Bone marrow (tissue), 2 donors: Measurements from ENCODE around the gene CCL20.

Source experiments
- DNase-seq, 2 donors: peaks; one replicate each; lab custom pipeline; 2025; lab: John Stamatoyannopoulos, UW

The CCL20 gene

GRCh38 chr2:227802882-227803281, 10.8 kb upstream of the CCL20 start:
- no peak for DNase-seq

- no peak for DNase-seq
These were observed 8.7 kb upstream of the CCL20 start for GRCh38 chr2:227804975-227805374.

- no peak for DNase-seq
These were observed 8.1 kb upstream of the CCL20 start for GRCh38 chr2:227805578-227805977.

GRCh38 chr2:227808936-227809335, 4.7 kb upstream of the CCL20 start:
- no peak for DNase-seq

GRCh38 chr2:227812001-227812400, 1.6 kb upstream of the CCL20 start:
- no peak for DNase-seq

DNA sequence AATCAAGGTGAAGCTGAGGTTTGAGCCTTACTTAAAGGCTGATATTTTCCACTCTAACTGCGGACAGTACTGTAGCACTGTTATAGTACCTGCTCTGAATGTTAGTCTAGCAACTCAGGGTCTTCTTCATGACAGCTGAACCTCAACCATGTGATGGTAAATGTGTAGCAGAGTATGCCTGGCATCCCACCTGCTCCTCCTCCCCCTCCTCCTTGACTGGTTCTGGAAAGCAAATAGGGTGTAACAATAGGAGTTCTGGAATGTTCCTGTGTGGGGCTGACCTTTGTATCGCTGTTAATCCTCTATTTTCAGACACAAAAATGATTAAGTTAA, 447 bp upstream of the CCL20 start:
- no peak for DNase-seq

GRCh38 chr2:227815066-227815465, 1.4 kb downstream of the CCL20 start:
- no peak for DNase-seq

DNA sequence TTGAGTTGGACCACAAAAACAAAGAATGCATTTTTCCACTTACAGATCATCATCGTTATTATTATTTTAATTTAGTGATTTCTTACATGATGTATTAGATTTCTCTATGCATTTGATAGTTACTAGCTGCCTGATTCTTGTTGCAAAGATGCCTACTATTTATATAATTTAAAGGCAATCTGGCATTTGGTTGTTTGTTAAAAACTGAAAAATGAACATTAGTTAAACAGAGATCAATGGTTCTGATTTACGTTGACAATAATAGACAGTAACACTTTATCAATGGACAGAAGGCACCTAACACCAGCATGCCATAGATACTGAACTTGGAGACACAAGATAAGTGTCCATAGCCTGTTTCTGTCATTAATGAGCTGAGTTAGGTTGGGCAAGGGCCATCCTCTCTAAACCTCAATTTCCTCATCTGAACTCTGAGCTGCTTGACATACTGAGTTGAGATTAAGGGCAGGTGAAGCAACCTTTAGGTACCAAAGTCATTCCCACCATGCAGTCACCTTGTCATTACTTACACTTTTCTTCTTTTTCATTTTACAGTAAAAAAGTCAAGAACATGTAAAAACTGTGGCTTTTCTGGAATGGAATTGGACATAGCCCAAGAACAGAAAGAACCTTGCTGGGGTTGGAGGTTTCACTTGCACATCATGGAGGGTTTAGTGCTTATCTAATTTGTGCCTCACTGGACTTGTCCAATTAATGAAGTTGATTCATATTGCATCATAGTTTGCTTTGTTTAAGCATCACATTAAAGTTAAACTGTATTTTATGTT, 3.1 kb downstream of the CCL20 start:
- DNase-seq, result no peak

- DNase-seq, result no peak
These were observed 3.7 kb downstream of the CCL20 start for GRCh38 chr2:227817336-227817735.

- peak; percentile 1 to 19 for DNase-seq
These were observed 4.4 kb downstream of the CCL20 start for GRCh38 chr2:227817850-227818674.

DNA sequence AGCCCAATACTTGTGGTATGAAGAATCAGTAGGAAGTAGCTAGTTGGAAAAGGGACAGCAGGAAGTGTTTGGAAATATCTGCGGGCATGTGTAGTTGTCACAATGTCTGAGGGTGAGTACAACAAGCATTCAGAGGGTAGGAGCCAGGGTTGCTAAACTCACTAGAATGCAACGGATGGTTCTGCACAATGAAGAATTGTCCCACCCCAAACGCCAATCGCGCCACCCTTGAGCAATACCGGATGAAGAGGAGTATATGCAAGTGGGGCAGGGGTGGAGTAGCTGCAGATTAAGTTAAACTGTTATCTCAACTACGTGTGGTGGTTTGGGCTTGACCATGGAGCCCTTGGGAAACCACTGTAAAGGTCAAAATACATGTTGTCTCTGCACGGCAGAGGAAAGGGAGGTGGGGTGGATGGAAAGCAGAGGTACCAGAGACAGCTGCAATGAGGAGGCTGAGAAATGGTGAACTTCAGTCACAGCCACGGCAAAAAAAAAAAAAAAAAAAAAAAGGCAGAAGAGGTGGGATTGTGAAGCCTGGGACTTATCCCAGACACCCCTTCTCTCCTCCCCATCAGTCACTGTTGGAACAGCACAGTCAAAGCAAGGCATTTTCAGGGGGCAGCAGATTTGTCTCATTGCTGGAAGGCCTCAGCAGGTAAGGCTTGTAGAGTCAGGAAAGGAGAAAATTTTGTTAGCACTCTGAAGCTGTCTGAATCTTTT, 5.2 kb downstream of the CCL20 start:
- DNase-seq, result no peak

DNA sequence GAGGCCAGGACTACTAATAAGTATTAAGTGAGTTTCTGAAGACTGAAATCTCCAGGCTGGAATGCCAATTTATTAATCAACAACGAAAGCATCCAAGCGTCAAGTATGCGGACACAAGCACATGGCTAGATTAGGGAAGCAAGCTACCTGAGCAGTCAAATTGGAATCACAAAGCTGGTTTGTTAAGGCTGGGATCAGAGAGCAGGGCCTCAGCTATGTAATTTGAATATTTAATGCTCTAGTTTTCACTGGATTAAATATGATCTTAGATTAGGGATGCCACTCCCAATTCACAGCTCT, 5.7 kb downstream of the CCL20 start:
- no peak for DNase-seq

DNA sequence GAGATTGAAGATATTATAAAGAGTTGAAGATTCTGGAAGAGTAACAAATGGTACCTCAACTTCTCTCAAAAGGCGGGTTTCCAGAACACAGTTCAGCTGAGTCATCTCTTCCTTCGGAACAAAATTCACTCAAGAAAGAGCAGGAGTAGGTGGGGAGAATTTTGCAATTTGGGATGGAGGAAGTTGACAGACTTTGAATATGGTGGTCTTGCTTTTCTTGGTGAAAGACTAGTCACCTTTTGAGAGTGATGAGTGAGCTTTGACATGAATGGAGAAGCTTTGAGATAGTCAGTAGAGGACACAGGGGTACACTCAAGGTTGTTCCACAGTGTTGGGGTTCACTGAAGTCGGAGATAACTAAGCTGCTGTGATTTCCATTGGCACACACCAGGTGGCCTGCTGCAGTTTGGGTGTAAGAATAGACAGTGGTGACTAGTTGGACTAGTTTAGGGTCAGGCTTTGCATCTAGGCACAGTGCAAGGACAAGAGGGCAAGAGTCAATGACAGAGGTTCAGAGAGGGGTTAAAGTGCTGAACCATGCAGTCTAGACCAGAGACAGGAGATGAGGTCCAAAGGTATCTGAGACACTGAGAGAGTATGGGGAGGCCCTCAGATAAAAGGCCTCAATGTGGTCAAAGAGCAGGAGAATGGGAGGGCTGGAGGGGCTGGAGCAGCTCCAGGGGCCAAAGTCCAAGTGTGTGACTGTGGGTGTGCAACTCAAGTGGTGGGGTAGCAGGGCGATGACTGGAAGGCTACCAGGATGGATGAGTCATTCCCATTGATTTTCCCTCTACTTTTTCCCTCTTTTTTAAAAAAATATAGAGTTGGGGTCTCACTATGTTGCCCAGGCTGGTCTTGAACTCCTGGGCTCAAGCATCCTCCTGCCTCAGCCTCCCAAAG, 7.7 kb downstream of the CCL20 start:
- DNase-seq, result no peak

GRCh38 chr2:227822416-227823003, 8.9 kb downstream of the CCL20 start:
- DNase-seq, result no peak

DNA sequence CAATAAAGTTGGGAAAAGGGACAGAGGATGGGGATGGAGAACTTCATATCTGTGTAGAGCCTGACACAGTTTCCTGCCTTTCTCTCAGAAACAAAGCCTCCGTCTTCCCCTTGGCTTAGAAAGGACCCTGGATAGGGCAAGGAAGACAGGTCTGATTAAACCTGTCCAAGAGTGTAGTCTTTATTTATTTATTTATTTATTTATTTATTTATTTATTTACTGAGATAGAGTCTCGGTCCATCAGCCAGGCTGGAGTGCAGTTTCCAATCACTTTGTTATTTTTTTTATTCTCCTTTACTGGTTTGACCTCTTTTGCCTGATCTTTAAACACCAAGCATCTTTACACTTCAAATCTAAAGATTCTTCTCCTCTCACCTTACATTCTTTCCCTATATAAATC, 10.3 kb downstream of the CCL20 start:
- no peak for DNase-seq

- DNase-seq, result no peak
These were observed 11.1 kb downstream of the CCL20 start for GRCh38 chr2:227824711-227825110.

DNA sequence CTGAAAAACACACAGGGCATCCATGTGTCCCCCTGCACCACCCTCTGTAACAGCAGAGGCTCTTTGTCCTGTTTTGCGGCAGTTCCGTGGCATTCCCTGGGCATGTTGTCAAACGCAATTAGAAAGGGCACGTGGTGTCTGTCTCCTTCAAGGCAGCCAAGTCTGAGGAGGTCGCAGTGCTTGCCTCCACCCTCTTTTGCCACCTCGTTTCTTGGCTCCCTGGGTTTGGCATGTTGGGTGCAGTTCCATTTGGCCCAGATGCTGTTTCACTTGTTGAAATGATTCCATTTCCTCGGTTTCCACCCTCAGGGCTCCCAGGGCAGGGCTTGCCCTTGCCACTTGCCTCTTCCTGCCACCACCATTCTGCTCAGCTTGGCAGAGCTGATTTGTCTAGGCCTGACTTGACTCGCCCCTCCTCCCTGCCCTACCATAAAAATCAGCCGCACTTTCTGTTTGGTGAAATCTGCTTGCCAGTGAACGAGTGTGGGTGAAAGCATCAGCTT, 12.4 kb downstream of the CCL20 start:
- no peak for DNase-seq

- DNase-seq, result no peak
These were observed 12.9 kb downstream of the CCL20 start for GRCh38 chr2:227826563-227826962.

- DNase-seq, result no peak
These were observed 13.5 kb downstream of the CCL20 start for GRCh38 chr2:227827143-227827542.

GRCh38 chr2:227828477-227828912, 14.9 kb downstream of the CCL20 start:
- no peak for DNase-seq

DNA sequence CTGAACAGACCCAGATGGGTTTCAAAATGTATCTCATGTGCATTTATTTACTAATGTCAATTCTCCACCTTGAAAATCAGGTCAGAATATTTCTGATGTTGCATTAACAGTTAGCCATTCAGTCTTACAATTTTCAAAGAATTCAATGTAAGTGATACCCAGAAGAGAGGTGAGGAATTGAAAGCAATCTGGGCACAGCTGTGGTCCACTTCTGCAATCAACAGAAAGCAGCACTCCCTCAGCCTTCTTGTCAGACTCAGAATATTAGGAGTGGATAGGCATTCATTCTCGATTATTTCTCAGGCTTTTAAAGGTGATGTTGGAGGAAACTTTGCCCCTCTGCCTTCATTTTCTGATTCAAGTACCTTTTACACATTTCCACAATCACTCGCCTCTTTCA, 15.7 kb downstream of the CCL20 start:
- DNase-seq, result no peak
